GM18867 (cell line): ENCODE measurements around the gene ROPN1L.
"Not testable (repeated sequence)": the region's sequence is repeated elsewhere in the genome, so short reads cannot be mapped to it uniquely, and the experiment has no call there.

Experiments used
- ATAC-seq: cut with Tn5 transposase; IDR thresholded peaks from one replicate; pipeline ENCODE4 v1.9.1; 2021; ENCODE audit warnings: mild to moderate bottlenecking, moderate library complexity; ENCODE audit not compliant: unreplicated experiment

ROPN1L gene

DNA sequence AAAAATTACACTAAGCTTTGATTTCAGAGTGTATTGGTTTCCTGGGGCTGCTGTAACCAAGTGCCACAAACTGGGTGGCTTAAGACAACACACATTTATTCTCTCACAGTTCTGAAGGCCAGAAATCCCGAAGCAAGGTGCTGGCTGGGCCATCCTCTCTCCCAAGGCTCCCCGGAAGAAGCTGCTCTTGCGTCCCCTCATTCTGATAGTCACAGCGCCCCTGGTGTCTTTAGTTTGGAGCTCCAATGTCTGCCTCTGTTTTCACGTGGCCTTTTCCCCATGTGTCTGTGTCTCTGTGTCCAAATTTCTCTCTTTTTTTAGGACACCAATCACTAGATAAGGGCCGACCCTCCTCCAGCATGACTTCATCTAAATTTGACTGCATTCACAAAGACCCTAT lies 56.7 kb downstream of the ROPN1L start:
- ATAC-seq = no peak

DNA sequence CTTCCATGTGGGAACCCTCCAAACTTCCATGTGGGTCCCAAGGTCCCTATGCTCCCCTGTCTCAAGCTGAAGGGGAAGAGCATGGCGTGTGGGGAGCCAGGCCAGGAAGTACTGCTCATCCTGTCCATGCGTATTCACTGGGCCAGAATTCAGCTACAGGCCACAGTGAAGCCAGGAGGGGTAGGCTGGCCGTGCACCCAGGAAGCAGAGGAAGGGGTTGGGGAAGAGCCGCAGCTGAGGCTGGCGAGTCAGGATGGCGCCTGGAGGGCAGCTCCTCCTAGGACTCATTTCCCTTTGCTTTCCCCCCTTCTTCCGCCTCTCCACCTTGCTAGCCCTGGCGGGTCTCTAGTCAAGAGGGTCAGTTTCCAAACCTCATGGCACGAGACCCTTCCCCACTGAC lies 57.4 kb downstream of the ROPN1L start:
- no peak for ATAC-seq

DNA sequence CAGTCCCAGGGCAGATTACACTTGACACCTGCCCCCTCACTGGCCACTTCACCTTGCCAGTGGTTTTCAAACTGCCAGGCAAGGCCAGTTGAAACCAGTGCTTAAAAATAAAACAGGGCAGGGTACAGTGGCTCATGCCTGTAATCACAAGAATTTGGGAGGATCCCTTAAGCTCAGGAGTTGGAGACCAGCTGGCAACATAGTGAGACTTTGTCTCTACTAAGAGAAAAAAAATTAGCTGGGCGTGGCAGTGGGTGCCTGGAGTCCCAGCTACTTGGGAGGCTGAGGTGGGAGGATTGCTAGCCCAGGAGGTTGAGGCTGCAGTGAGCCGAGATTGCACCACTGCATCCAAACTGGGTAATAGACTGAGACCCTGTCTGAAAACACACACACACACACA lies 58.1 kb downstream of the ROPN1L start:
- no peak for ATAC-seq

DNA sequence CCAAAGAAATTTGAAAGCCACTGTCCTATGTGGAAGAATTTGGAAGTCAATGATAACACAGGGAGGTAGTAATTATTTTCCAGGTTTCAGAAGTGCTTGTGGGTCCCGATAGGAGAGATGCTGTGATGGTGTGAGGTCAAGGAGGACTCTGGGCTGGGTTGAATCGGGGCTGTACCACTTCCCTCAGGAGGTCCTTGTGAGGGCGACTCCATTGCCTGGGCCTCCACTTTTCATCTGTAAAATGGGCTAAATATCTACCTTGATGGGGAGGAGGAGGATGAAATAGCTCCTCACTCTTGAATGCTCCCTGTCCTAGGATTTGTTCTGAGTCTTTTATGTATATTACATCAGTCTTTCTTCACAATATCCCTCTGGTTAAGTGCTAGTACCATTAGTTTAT lies 59.0 kb downstream of the ROPN1L start:
- ATAC-seq = no peak

DNA sequence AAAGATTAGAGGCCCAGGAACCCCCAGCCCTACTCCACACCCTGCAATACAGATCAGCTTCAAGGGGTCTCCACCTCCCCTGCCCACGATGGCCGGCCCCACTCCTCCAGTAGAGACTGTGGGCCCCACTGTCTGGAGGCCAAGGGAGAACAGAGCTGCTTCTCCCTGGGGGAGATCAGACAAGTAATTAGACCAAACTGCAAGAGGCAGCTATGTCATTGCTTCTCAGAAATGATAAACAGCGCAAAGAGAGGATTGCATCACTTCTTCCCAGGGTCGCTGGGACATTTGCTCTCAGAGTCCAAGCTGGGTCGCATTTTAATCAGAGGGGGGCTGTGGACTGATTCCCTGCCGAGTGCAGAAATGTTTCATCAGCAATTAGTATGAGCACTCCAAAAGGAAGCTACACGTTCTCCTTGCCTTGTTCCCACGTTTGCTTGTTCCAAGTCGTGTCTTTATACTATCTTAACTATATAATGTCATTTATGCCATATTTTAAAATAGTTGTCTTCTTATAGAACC lies 59.9 kb downstream of the ROPN1L start:
- ATAC-seq = no peak

DNA sequence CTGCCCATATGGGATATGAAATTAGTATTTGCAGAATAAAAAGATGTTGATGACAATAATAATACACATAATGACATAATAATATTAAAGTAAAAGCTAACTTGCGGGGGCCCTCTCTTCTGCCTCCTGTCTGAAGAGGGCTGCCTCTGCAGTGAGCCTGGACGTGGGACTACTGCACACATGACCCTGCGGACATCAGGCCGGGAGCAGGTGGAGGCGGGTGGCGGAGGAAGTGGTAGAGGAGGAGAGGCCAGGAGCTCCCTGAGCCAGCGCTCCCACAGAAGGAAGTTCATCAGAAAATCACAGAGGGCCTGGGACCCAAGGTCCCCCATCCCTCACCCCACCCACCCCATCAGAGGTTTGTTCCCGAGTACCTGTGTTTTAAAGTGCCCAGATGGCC lies 60.5 kb downstream of the ROPN1L start:
- no peak for ATAC-seq

DNA sequence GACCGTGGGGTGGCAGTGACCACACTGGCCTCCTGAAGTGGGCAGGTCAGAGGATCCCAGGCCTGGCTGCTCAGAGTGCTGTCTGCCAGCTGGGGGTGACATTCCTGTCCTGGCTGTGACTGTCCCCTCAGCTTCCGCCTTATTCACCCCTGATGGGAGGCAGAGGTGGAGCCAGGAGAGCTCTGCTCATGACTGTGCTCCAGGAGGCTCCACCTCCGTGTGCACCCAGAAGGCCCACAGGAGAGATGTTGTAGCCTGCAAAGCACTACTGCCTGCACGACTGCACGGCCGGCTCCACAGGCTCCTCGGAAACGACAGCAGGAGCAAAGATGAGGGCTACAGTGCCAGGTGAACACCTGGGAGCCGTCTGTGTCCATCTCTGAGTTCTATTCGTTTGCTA lies 60.9 kb downstream of the ROPN1L start:
- no peak for ATAC-seq

DNA sequence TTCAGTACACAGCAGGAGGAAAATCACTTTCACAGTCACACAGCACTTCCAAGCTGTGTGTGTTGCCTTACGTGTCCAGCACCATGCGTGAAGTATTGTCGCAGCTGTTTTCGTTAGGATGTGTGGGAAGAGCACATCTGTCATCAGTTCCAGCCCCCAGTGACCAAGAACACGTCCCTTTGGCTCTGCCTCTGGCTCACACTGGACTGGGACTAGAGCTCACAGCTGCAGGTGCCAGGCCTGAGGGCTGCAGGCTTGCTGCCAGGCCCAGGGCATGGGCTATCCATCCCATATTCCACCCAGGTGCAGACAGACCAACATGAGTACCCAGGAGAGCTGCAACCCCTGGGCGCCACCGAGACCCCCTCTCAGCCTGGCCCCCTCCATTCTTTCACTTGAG lies 61.6 kb downstream of the ROPN1L start:
- ATAC-seq = no peak

DNA sequence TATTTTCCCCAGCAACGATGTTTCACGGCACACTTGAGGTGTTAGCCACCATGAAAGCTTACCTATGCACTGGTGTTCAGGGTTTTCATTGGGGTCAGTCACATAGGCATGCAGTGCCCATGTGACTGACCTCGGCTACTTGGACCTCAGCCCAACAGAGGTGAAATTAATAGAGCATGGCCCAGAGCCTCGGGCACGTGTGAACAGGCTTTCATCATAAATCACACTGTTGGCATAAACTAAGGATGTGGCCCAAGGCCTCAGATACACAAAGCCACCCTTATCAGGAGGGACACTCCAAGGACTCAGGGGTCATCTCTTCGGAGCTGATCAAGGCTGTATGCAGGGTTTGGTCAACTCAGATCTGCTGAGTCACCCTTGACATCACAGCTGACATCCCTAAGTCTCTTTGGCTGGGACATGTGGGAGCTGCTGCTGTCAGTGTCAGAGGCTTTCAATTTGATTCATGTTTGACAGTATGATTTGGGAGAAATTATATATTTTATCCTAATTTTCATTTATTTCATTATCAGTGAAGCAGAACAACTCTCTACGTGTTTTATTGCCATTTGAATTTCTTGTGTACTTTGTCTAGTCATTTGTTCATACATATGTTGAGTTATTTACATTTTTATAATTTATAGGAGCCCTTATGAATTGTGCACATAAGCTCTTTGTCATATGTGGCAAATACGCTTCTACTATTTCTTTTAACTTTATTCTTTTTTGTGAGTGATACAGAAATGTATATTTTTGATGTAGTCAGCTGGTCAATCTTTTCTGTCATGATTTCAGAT lies 62.5 kb downstream of the ROPN1L start:
- no peak for ATAC-seq

DNA sequence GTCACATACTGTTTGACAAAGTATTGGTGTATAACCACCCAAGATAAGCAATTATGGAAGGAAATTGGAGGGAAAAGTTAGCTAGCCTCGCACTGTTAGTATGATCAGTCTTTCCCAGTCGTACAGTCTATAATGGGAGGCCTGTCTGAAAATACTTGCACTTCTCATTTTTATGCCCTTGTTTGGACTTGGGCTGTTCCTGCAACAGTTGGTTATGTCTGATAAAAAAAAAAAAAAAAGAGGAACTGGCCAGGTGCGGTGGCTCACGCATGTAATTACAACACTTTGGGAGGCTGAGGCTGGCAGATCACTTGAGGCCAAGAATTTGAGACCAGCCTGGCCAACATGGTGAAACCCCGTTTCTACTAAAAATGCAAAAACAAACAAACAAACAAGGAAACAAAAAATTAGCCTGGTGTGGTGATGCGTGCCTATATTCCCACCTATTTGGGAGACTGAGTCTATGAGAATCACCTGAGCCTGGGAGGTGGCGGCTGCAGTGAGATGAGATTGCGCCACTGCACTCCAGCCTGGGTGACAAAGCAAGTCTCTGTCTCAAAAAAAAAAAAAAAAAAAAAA lies 63.9 kb downstream of the ROPN1L start:
- ATAC-seq = peak; percentile 75

DNA sequence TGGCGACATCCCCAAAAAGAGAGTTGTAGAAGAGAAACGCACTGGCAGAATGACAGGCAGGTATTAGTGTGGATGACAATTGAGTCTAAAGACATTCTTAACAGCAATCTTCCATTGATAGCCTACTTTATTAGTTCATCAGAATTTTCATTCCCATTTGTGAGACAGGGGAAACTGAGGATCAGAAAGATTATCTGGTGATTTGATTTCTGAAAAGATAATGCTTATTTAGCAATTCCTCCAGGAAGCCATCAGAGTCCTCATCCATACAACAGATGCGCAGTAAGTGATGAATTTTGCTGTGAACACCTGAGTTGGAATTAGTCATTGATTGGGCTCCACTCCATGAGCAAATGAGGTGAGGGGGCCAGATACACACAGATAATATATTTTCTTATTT lies 64.9 kb downstream of the ROPN1L start:
- ATAC-seq = no peak

DNA sequence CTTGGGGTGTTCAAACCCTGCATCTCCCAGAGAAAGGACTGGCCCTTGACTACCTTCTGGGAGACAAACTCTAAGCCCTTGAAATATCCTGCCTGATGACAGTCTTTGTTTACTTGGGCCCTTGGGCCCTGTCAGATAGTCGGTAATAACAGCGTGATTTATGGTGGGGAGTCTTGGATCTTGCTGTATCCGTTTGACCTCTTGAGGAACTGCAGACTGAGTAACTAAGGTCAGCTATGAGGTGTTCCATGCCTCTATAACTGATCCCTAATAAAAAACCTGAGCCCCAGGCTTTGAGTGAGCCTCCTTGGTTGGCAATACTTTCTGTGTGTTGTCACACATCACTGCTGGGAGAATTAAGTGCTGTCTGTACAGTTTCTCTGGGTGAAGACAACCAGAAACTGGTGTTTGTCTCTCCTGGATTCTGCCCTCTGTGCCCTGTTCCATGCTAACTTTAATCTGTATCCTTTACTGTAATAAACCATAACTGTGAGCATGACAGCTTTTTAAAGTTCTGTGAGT lies 66.0 kb downstream of the ROPN1L start:
- no peak for ATAC-seq

DNA sequence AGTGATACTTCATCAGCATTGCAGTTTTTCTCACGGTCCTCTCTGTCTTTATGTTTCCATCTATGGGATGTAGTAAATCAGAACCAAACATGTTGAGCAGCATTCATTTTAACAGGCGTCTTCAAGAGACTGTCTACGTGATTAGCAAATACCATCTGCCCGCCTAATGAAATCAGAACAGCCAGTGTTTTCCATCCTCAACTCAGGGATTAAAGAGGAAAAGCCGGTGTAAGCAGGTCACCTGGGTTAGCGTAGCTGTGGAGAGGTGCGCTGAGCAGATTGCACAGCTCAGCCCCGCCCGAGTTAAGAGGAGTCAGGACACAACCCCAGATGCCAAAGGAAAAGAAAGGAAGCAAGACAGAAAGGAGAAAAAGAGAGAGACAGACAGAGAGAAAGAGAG lies 67.9 kb downstream of the ROPN1L start:
- no peak for ATAC-seq

DNA sequence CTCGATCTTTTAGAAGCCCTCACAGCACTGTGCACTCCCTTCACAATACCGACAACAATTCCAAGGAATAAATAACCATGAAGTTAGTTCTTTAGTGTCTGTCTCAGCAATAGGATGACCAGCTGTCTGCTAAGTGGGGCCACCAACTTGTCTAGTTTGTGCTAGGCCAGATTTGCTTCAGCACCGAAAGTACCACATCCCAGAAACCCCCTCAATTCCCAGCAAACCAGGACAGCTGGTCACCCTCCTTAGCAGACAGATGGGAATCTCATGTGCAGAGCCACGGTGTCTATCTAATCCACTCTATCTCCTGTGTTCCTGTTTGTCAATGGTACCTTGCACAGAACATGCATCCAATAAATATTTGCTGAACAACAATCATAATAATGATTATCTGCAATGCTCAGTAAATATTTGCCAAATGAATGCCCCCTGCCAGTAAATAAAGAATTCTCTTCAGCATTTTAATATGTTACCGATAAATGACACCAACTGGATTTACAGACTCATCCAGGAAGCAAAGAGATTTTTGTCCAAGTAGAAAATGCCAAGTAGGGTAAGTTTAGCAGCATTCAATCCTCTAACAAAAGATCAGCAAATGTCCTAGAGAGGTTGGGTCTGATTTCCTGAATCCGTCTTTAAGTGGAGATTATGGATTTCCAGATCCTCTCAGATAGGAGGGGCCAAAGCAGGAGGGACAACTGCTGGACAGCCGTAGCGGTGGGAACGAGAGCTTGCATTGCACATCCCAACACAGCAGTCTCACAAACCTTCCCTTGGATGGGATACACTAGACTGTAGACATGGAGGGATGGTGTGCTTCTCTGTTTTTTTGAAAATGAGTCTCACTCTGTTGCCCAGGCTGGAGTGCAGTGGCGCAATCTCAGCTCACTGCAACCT lies 70.3 kb downstream of the ROPN1L start:
- no peak for ATAC-seq

DNA sequence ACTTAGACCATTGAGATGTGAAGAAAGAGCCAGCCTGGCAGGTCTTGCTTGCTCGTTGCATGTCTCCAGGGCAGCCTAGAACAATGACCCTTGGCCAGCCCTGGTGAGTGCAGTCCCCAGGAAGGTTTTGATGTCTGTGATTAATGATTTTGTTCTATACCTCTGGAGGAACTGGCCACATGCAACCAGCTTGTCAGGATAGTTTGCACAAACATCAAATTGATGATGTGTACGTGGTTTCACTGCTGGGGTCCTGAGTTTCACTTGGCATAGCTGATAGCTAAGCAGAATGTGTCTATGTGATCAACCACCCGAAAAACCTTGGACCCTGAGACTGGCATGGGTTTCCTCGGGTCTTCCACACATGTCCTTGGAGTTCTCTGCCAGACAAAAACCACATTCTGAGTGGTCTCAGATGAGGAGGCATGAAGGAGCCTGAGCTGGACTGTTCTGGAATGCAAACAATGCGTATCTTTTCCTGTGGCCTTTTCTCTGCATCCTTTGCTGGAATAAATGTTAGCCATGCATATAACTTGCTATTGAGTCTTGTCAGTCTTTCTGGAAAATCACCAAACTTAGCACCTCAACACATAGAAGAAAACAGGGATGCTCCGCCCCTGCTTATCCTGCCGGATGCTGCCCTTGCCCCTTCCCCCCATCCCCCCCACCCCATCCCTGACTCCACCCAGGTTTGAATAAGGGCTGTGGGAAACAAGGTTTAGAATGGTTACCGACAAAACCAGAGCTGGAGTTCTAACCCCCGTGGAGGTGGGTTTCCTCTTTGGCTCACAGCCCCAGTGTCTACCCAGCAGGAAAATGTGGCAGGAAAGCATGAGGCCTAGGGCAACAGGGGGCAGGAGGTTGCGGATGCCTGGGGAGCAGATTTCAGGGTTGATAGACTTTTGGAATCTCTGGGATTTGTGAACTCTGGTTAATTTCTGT lies 72.1 kb downstream of the ROPN1L start:
- ATAC-seq = no peak

DNA sequence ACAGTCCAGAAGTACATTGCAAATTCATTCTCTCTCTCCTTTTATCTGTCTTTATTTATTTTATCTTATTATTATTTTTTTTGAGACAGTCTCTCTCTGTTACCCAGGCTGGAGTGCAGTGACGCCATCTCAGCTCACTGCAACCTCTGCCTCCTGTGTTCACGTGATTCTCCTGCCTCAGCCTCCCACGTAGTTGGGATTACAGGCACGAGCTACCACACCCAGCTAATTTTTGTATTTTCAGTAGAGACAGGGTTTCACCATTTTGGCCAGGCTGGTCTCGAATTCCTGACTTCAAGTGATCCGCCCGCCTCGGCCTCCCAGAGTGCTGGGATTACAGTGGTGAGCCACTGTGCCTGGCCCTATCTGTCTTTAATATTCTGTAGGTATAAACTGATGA lies 72.9 kb downstream of the ROPN1L start:
- ATAC-seq = not testable (repeated sequence)
